ENCODE data around the gene ITSN1.

Gene ITSN1

GRCh38 chr21:33932731-33933130, 290.4 kb downstream of the ITSN1 start:
- no peak for TF ChIP-seq CTCF (IDR thresholded peaks at IDR 0.05; ENCODE audit: extremely low read depth, missing control alignments)
- DNase-seq (ENCODE audit: low spot score) = no peak

GRCh38 chr21:33936301-33937038, 294.2 kb downstream of the ITSN1 start:
- TF ChIP-seq CTCF (IDR thresholded peaks at IDR 0.05; ENCODE audit: extremely low read depth, missing control alignments) = no peak
- DNase-seq (ENCODE audit: low spot score) = no peak

GRCh38 chr21:33937146-33937545, 294.8 kb downstream of the ITSN1 start:
- DNase-seq (ENCODE audit: low spot score) = no peak
- no peak for TF ChIP-seq CTCF (IDR thresholded peaks at IDR 0.05; ENCODE audit: extremely low read depth, missing control alignments)

- DNase-seq (ENCODE audit: low spot score) = no peak
- no peak for TF ChIP-seq CTCF (IDR thresholded peaks at IDR 0.05; ENCODE audit: extremely low read depth, missing control alignments)
Measured at GRCh38 chr21:33937931-33938339, 295.6 kb downstream of the ITSN1 start.

- DNase-seq (ENCODE audit: low spot score) = no peak
- no peak for TF ChIP-seq CTCF (IDR thresholded peaks at IDR 0.05; ENCODE audit: extremely low read depth, missing control alignments)
Measured at GRCh38 chr21:33938381-33938780, 296.1 kb downstream of the ITSN1 start.

- no peak for DNase-seq (ENCODE audit: low spot score)
- no peak for TF ChIP-seq CTCF (IDR thresholded peaks at IDR 0.05; ENCODE audit: extremely low read depth, missing control alignments)
Measured at GRCh38 chr21:33939226-33939625, 296.9 kb downstream of the ITSN1 start.

GRCh38 chr21:33940164-33940880, 298.0 kb downstream of the ITSN1 start:
- TF ChIP-seq CTCF (IDR thresholded peaks at IDR 0.05; ENCODE audit: extremely low read depth, missing control alignments) = no peak
- DNase-seq (ENCODE audit: low spot score) = no peak

Measured in GM20000 (cell line).